ENCODE measurements around the gene BEX5. TPM values are rescaled to one million over a fixed set of nuclear protein-coding genes. Genes with fewer than 3 reads are reported as not detected.
"Not testable (repeated sequence)": the region's sequence is repeated elsewhere in the genome, so short reads cannot be mapped to it uniquely, and the experiment has no call there.

BEX5 gene
- polyA plus RNA-seq, 1 donor (not counting 4 experiments of a cell fraction or from before 2014, with no cell fraction given): 1.5 TPM

GRCh38 chrX:102141631-102142030 lies 14.1 kb downstream of the BEX5 start:
- H3K9ac ChIP-seq (ENCODE audit: control insufficient read depth, extremely low read depth, insufficient read depth, low read length); H3K27ac ChIP-seq (ENCODE audit: control insufficient read depth, insufficient read depth, low read length); H3K27me3 ChIP-seq (ENCODE audit: control insufficient read depth, extremely low read depth, insufficient read depth, low read length); H3K4me2 ChIP-seq (ENCODE audit: control insufficient read depth, extremely low read depth, insufficient read depth, low read depth, low read length); H3K4me1 ChIP-seq (ENCODE audit: control insufficient read depth, extremely low read depth, insufficient read depth, low read length); H3K9me1 ChIP-seq (ENCODE audit: control insufficient read depth, extremely low read depth, insufficient read depth, low read length); H4K20me1 ChIP-seq (ENCODE audit: control insufficient read depth, extremely low read depth, insufficient read depth, low read length); H3K4me3 ChIP-seq (ENCODE audit: control insufficient read depth in 2 of 3, extremely low read depth in 1 of 3, insufficient read depth in 2 of 3, low read depth in 1 of 3, low read length in 3 of 3); FAIRE-seq; H2AFZ ChIP-seq (ENCODE audit: control insufficient read depth, low read length); H3K79me2 ChIP-seq (ENCODE audit: control insufficient read depth, insufficient read depth, low read length); dilution Hi-C loops (cut with MboI; ENCODE audit: extremely low pct_ligation_motif_present, low sequenced_read_pairs); DNase-seq (ENCODE audit: low read depth, low spot score); H3K9me3 ChIP-seq (ENCODE audit: control insufficient read depth, low read depth, low read length); H3K36me3 ChIP-seq (ENCODE audit: control insufficient read depth in 2 of 2, extremely low read depth in 1 of 2, insufficient read depth in 2 of 2, low read length in 2 of 2): not testable (repeated sequence)

GRCh38 chrX:102140876-102141275 lies 14.9 kb downstream of the BEX5 start:
- H3K9me3 ChIP-seq (ENCODE audit: control insufficient read depth, low read depth, low read length); H3K9me1 ChIP-seq (ENCODE audit: control insufficient read depth, extremely low read depth, insufficient read depth, low read length); FAIRE-seq; H3K36me3 ChIP-seq (ENCODE audit: control insufficient read depth in 2 of 2, extremely low read depth in 1 of 2, insufficient read depth in 2 of 2, low read length in 2 of 2); H3K4me1 ChIP-seq (ENCODE audit: control insufficient read depth, extremely low read depth, insufficient read depth, low read length); DNase-seq (ENCODE audit: low read depth, low spot score); H3K27me3 ChIP-seq (ENCODE audit: control insufficient read depth, extremely low read depth, insufficient read depth, low read length); H3K9ac ChIP-seq (ENCODE audit: control insufficient read depth, extremely low read depth, insufficient read depth, low read length); H4K20me1 ChIP-seq (ENCODE audit: control insufficient read depth, extremely low read depth, insufficient read depth, low read length); H3K4me2 ChIP-seq (ENCODE audit: control insufficient read depth, extremely low read depth, insufficient read depth, low read depth, low read length); H3K4me3 ChIP-seq (ENCODE audit: control insufficient read depth in 2 of 3, extremely low read depth in 1 of 3, insufficient read depth in 2 of 3, low read depth in 1 of 3, low read length in 3 of 3); dilution Hi-C loops (cut with MboI; ENCODE audit: extremely low pct_ligation_motif_present, low sequenced_read_pairs); H3K79me2 ChIP-seq (ENCODE audit: control insufficient read depth, insufficient read depth, low read length); H2AFZ ChIP-seq (ENCODE audit: control insufficient read depth, low read length); H3K27ac ChIP-seq (ENCODE audit: control insufficient read depth, insufficient read depth, low read length): not testable (repeated sequence)

GRCh38 chrX:102138064-102138463 lies 17.7 kb downstream of the BEX5 start:
- no peaks in the 10 kb centered on the region for H3K4me1 ChIP-seq (ENCODE audit: control insufficient read depth, extremely low read depth, insufficient read depth, low read length)
- dilution Hi-C loops (cut with MboI; ENCODE audit: extremely low pct_ligation_motif_present, low sequenced_read_pairs): no loop called here
- no peak overlapping the region for H3K27ac ChIP-seq (ENCODE audit: control insufficient read depth, insufficient read depth, low read length)
- no peak overlapping the region for H3K4me3 ChIP-seq (ENCODE audit: control insufficient read depth in 2 of 3, extremely low read depth in 1 of 3, insufficient read depth in 2 of 3, low read depth in 1 of 3, low read length in 3 of 3)
- no peak overlapping the region for H2AFZ ChIP-seq (ENCODE audit: control insufficient read depth, low read length)
- H3K79me2 ChIP-seq (ENCODE audit: control insufficient read depth, insufficient read depth, low read length): no peaks in the 10 kb centered on the region
- TF ChIP-seq EZH2 (IDR thresholded peaks at IDR 0.05; ENCODE audit: low read length) (no peak), CTCF (optimal IDR thresholded peaks at IDR 0.05 in 1 of 3, IDR thresholded peaks at IDR 0.05 in 1 of 3, conservative IDR thresholded peaks at IDR 0.05 in 1 of 3; ENCODE audit: extremely low read depth in 1 of 3, insufficient read depth in 2 of 3, low read length in 3 of 3) (no peak)
- no peaks in the 10 kb centered on the region for H3K9me1 ChIP-seq (ENCODE audit: control insufficient read depth, extremely low read depth, insufficient read depth, low read length)
- no peaks in the 10 kb centered on the region for H3K27me3 ChIP-seq (ENCODE audit: control insufficient read depth, extremely low read depth, insufficient read depth, low read length)
- no peaks in the 10 kb centered on the region for H4K20me1 ChIP-seq (ENCODE audit: control insufficient read depth, extremely low read depth, insufficient read depth, low read length)
- no peak overlapping the region for H3K4me2 ChIP-seq (ENCODE audit: control insufficient read depth, extremely low read depth, insufficient read depth, low read depth, low read length)
- no peaks in the 10 kb centered on the region for H3K36me3 ChIP-seq (ENCODE audit: control insufficient read depth in 2 of 2, extremely low read depth in 1 of 2, insufficient read depth in 2 of 2, low read length in 2 of 2)
- no peaks in the 10 kb centered on the region for H3K9me3 ChIP-seq (ENCODE audit: control insufficient read depth, low read depth, low read length)
- no peak overlapping the region for H3K9ac ChIP-seq (ENCODE audit: control insufficient read depth, extremely low read depth, insufficient read depth, low read length)
- DNase-seq (ENCODE audit: low read depth, low spot score): no peak
- no peak for FAIRE-seq
